Liver (tissue), 9 donors: ENCODE results near the gene UNC5A. TPM values are rescaled to one million over a fixed set of nuclear protein-coding genes. Genes with fewer than 3 reads are reported as not detected.

Experiments
- DNase-seq: peaks from one replicate; pipeline ENCODE4 v3.0.0-alpha.2; 2017; ENCODE audit warnings: low spot score
- H3K27ac ChIP-seq, 2 donors: one replicate each; pipeline ENCODE4 v1.7.0; 2013; ENCODE audit warnings: inconsistent platforms in 2 of 2, low read length in 2 of 2, control low read depth in 1 of 2, low read depth in 1 of 2, mild to moderate bottlenecking in 1 of 2
- H3K27me3 ChIP-seq, 4 donors: one replicate each; pipeline versions ENCODE4 v1.6.1 to v1.7.0; 2013; ENCODE audit warnings: low read length in 3 of 4, inconsistent platforms in 1 of 4, mild to moderate bottlenecking in 1 of 4, moderate library complexity in 1 of 4; ENCODE audit not compliant: control insufficient read depth in 4 of 4, insufficient read depth in 4 of 4
- H3K36me3 ChIP-seq, 4 donors: one replicate each; pipeline versions ENCODE4 v1.6.1 to v1.7.0; 2013; ENCODE audit warnings: low read length in 3 of 4, mild to moderate bottlenecking in 3 of 4, low read depth in 1 of 4, moderate library complexity in 1 of 4; ENCODE audit not compliant: control insufficient read depth in 4 of 4, insufficient read depth in 3 of 4
- H3K4me1 ChIP-seq, 4 donors: one replicate each; pipeline versions ENCODE4 v1.6.1 to v1.7.0; 2013; ENCODE audit warnings: low read length in 3 of 4, mild to moderate bottlenecking in 3 of 4, moderate library complexity in 1 of 4; ENCODE audit not compliant: control insufficient read depth in 4 of 4, insufficient read depth in 4 of 4
- H3K4me3 ChIP-seq, 3 donors: one replicate each; pipeline versions ENCODE4 v1.6.1 to v1.7.0; 2013; ENCODE audit warnings: low read length in 3 of 3, control low read depth in 1 of 3, low read depth in 1 of 3, mild to moderate bottlenecking in 1 of 3
- H3K9ac ChIP-seq, 2 donors: one replicate each; pipeline ENCODE4 v1.7.0; 2013; ENCODE audit warnings: low read length in 2 of 2, mild to moderate bottlenecking in 2 of 2, moderate library complexity in 2 of 2, control low read depth in 1 of 2, low read depth in 1 of 2
- H3K9me3 ChIP-seq, 4 donors: one replicate each; pipeline versions ENCODE4 v1.6.1 to v1.7.0; 2013; ENCODE audit warnings: low read length in 3 of 4; ENCODE audit not compliant: control insufficient read depth in 4 of 4
- ATF3 ChIP-seq: IDR thresholded peaks from 2 replicates; pipeline ENCODE4 v1.6.1; 2016; ENCODE audit warnings: antibody characterized with exemption
- CTCF ChIP-seq: fragments of 150-350 bp; IDR thresholded peaks from 2 replicates; pipeline ENCODE4 v1.5.1; 2017; ENCODE audit warnings: improper control_type of control experiment, low read depth, low read length; ENCODE audit not compliant: missing input control
- EGR1 ChIP-seq, 2 donors: IDR thresholded peaks; 2 replicates each; pipeline ENCODE4 v1.6.1; 2016 to 2018; ENCODE audit warnings: antibody characterized with exemption in 2 of 2, low read depth in 2 of 2
- FOXA1 ChIP-seq: IDR thresholded peaks from 2 replicates; pipeline ENCODE4 v1.6.1; 2016; ENCODE audit warnings: antibody characterized with exemption
- FOXA2 ChIP-seq: IDR thresholded peaks from 2 replicates; pipeline ENCODE4 v1.6.1; 2016; ENCODE audit warnings: antibody characterized with exemption
- GABPA ChIP-seq, 2 donors: IDR thresholded peaks in 1 of 2; conservative IDR thresholded peaks in 1 of 2; 2 replicates each; pipeline ENCODE4 v1.6.1; 2016; ENCODE audit warnings: antibody characterized with exemption in 2 of 2, mild to moderate bottlenecking in 1 of 2, moderate library complexity in 1 of 2
- HNF4A ChIP-seq, 2 donors: conservative IDR thresholded peaks; 2 replicates each; pipeline ENCODE4 v1.6.1; 2016; ENCODE audit warnings: antibody characterized with exemption in 2 of 2, mild to moderate bottlenecking in 2 of 2
- HNF4G ChIP-seq: IDR thresholded peaks from 2 replicates; pipeline ENCODE4 v1.6.1; 2016; ENCODE audit warnings: antibody characterized with exemption
- JUND ChIP-seq, 2 donors: IDR thresholded peaks; 2 replicates each; pipeline ENCODE4 v1.6.1; 2016; ENCODE audit warnings: antibody characterized with exemption in 2 of 2
- MAX ChIP-seq: IDR thresholded peaks from 2 replicates; pipeline ENCODE4 v1.6.1; 2016; ENCODE audit warnings: antibody characterized with exemption
- NR2F2 ChIP-seq: IDR thresholded peaks from 2 replicates; pipeline ENCODE4 v1.6.1; 2016; ENCODE audit warnings: antibody characterized with exemption
- RAD21 ChIP-seq, 2 donors: IDR thresholded peaks; 2 replicates each; pipeline ENCODE4 v1.6.1; 2016; ENCODE audit warnings: antibody characterized with exemption in 2 of 2, mild to moderate bottlenecking in 2 of 2
- REST ChIP-seq: IDR thresholded peaks from 2 replicates; pipeline ENCODE4 v1.6.1; 2016; ENCODE audit warnings: antibody characterized with exemption, mild to moderate bottlenecking
- RXRA ChIP-seq, 2 donors: IDR thresholded peaks; 2 replicates each; pipeline ENCODE4 v1.6.1; 2017 to 2018; ENCODE audit warnings: antibody characterized with exemption in 2 of 2, mild to moderate bottlenecking in 1 of 2
- SP1 ChIP-seq: IDR thresholded peaks from 2 replicates; pipeline ENCODE4 v1.6.1; 2018; ENCODE audit warnings: antibody characterized with exemption, mild to moderate bottlenecking
- TAF1 ChIP-seq: conservative IDR thresholded peaks from 2 replicates; pipeline ENCODE4 v1.6.1; 2016; ENCODE audit warnings: antibody characterized with exemption, mild to moderate bottlenecking
- YY1 ChIP-seq: IDR thresholded peaks from 2 replicates; pipeline ENCODE4 v1.6.1; 2016; ENCODE audit warnings: antibody characterized with exemption, mild to moderate bottlenecking
- ZBTB33 ChIP-seq: IDR thresholded peaks from 2 replicates; pipeline ENCODE4 v1.6.1; 2016; ENCODE audit warnings: antibody characterized with exemption
- WGBS: extraction: QIAGEN DNeasy Blood & Tissue Kit; methylation state at CpG from one replicate; pipeline ENCODE4 v1.1.7; 2013; 5-methylcytosine and 5-hydroxymethylcytosine counted together
- polyA plus RNA-seq, 2 donors: library from polyadenylated mRNA; stranded (reverse) in 1 of 2; unstranded in 1 of 2; fragments of 200-250 nt in 1 of 2; fragments of >200 nt in 1 of 2; fragmentation: Nextera tagmentation in 1 of 2; extraction: Ambion mirVana in 1 of 2; gene quantifications; one replicate each; pipeline versions ENCODE4 v1.2.1 to v1.2.3, GENCODE V29; 2013 to 2015
- total RNA-seq, 2 donors: library from RNA; depleted of rRNA; stranded (reverse); fragments of >200 nt; gene quantifications; one replicate each; pipeline ENCODE4 v1.2.3, GENCODE V29; 2014
- donor health status: healthy.
- donor health status: healthy.
- donor health status: healthy.
- donor health status: healthy.
- donor health status: healthy.

The UNC5A gene
- total and polyA plus RNA-seq, 4 donors = under 0.01 to 0.07 (median 0.03) TPM; not detected in 1

- Histone ChIP-seq H3K4me1 (no peaks in the 10 kb centered on the region), H3K4me3 (no peak overlapping the region), H3K36me3 (no peaks in the 10 kb centered on the region), H3K9me3 (no peaks in the 10 kb centered on the region), H3K27me3 (no peaks in the 10 kb centered on the region), H3K27ac (no peak overlapping the region), H3K9ac (no peak overlapping the region)
- 94% methylated on average over 17 of the region's 17 CpGs for WGBS
- TF ChIP-seq MAX = no peak
- no peak for TF ChIP-seq RXRA (IDR thresholded peaks at IDR 0.05)
- TF ChIP-seq YY1 = no peak
- TF ChIP-seq FOXA1 = no peak
- no peak for TF ChIP-seq ZBTB33
- TF ChIP-seq SP1 = no peak
- TF ChIP-seq ATF3 = no peak
- no peak for TF ChIP-seq HNF4G
- TF ChIP-seq HNF4A (conservative IDR thresholded peaks at IDR 0.05) = no peak
- no peak for TF ChIP-seq NR2F2
- DNase-seq = no peak
Measured at GRCh38 chr5:176883700-176884570, 73.6 kb downstream of the UNC5A start.

GRCh38 chr5:176884571-176884890, 74.2 kb downstream of the UNC5A start:
- Histone ChIP-seq H3K4me1 (no peaks in the 10 kb centered on the region), H3K4me3 (no peak overlapping the region), H3K27ac (no peak overlapping the region), H3K36me3 (no peaks in the 10 kb centered on the region), H3K9ac (no peak overlapping the region), H3K9me3 (no peaks in the 10 kb centered on the region), H3K27me3 (no peaks in the 10 kb centered on the region)
- DNase-seq = no peak
- WGBS = 78% methylated on average over 4 of the region's 4 CpGs
- no peak for TF ChIP-seq MAX
- TF ChIP-seq ATF3 = no peak
- no peak for TF ChIP-seq CTCF
- no peak for TF ChIP-seq RXRA (IDR thresholded peaks at IDR 0.05)
- TF ChIP-seq FOXA1 = no peak
- no peak for TF ChIP-seq GABPA (IDR thresholded peaks at IDR 0.05 in 1 of 2, conservative IDR thresholded peaks at IDR 0.05 in 1 of 2)
- no peak for TF ChIP-seq TAF1
- TF ChIP-seq ZBTB33 = no peak
- TF ChIP-seq HNF4G = no peak
- TF ChIP-seq HNF4A (conservative IDR thresholded peaks at IDR 0.05) = no peak
- no peak for TF ChIP-seq YY1
- no peak for TF ChIP-seq RAD21 (IDR thresholded peaks at IDR 0.05)
- TF ChIP-seq REST = no peak
- no peak for TF ChIP-seq FOXA2
- no peak for TF ChIP-seq NR2F2
- no peak for TF ChIP-seq EGR1 (IDR thresholded peaks at IDR 0.05; ENCODE audit: low read depth in 2 of 2)
- TF ChIP-seq JUND (IDR thresholded peaks at IDR 0.05) = no peak
- TF ChIP-seq SP1 = no peak
